Activated CD8-positive, alpha-beta T cell treated with anti-CD3 and anti-CD28 coated beads, Interleukin-2, amount 10 ng/mL, durations not matched to agents 7 days and 5 days (primary cell): ENCODE data around the gene KRTAP10-10. TPM values are rescaled to one million over a fixed set of nuclear protein-coding genes. Genes with fewer than 3 reads are reported as not detected.
A peak's percentile ranks its signal among the peaks of the same experiment; 100 is the strongest.
"Not testable (repeated sequence)": the region's sequence is repeated elsewhere in the genome, so short reads cannot be mapped to it uniquely, and the experiment has no call there.

ENCODE experiments used
- ATAC-seq: fragments of 150-1000 bp; cut with Tn5 transposase; one replicate; pipeline ENCODE4 v1.10.0; 2021; ENCODE audit warnings: moderate library complexity
- CTCF ChIA-PET: fragments of 350-600 bp; sonication (Branson Sonifier 250); formaldehyde crosslinking; loops from one replicate; lab custom pipeline; 2021; ENCODE audit warnings: antibody characterized with exemption; lab: Charles Lee
- POLR2A ChIA-PET: fragments of 350-600 bp; sonication (Branson Sonifier 250); formaldehyde crosslinking; loops from one replicate; lab custom pipeline; 2021; ENCODE audit warnings: antibody characterized with exemption; lab: Charles Lee
- DNase-seq: peaks from one replicate; pipeline ENCODE4 v3.0.0-alpha.2; 2020
- H3K27ac Mint-ChIP-seq: one replicate; pipeline ENCODE4 v1.8.0; 2021; ENCODE audit warnings: mild to moderate bottlenecking, mixed read lengths
- H3K27me3 Mint-ChIP-seq: one replicate; pipeline ENCODE4 v1.8.0; 2021; ENCODE audit warnings: low read depth, mixed read lengths
- H3K36me3 Mint-ChIP-seq: one replicate; pipeline ENCODE4 v1.8.0; 2021; ENCODE audit warnings: low read depth, mixed read lengths
- H3K4me1 Mint-ChIP-seq: one replicate; pipeline ENCODE4 v1.8.0; 2021; ENCODE audit warnings: low read depth, mixed read lengths
- H3K4me3 Mint-ChIP-seq: one replicate; pipeline ENCODE4 v1.8.0; 2021; ENCODE audit warnings: mild to moderate bottlenecking, mixed read lengths
- H3K9me3 Mint-ChIP-seq: one replicate; pipeline ENCODE4 v1.8.0; 2022; ENCODE audit warnings: mixed read lengths; ENCODE audit not compliant: insufficient read depth
- total RNA-seq, 2 experiments: library from RNA; stranded (reverse); gene quantifications; one replicate each; pipeline ENCODE4 v1.2.3, GENCODE V29; 2021

Gene KRTAP10-10
- total RNA-seq, 2 experiments from 2014 or later = not detected

DNA sequence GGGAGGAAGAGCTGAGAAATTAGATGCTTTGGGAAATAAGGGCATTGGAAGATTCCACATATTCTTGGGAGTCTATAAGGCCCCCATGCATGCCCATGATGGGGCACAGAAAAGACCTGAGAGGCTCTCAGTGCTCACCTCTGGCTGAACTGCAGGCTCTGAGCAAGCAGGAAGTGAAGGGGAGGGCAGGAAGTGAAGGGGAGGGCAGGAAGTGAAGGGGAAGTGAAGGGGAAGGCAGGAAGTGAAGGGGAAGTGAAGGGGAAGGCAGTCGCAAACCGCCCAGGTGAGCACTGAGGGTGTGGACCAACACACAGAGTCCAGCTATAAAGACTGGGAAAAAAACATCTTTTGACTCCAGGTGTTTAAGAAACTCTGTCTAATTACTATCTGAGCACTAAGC lies 6.7 kb upstream of the KRTAP10-10 start:
- ATAC-seq (no peak), DNase-seq (no peak)
- Mint-ChIP-seq H3K9me3 (peaks cover 44% of the 10 kb centered on the region), H3K4me3 (no peak overlapping the region), H3K27ac (peak overlapping the region; percentile 23), H3K27me3 (peaks cover 9% of the 10 kb centered on the region), H3K36me3 (peaks cover 23% of the 10 kb centered on the region), H3K4me1 (peaks cover 15% of the 10 kb centered on the region)
- ChIA-PET CTCF (no interaction called here), POLR2A (interaction anchor here (0.7 kb wide), 1 partner anchor 10 kb away, joined by 3 read pairs; no protein-coding TSS in a partner anchor)

- ChIA-PET POLR2A (no interaction called here), CTCF (no interaction called here)
- H3K4me3 Mint-ChIP-seq = no peak overlapping the region
- no peak overlapping the region for H3K27ac Mint-ChIP-seq
- peaks cover 23% of the 10 kb centered on the region for H3K36me3 Mint-ChIP-seq
- peaks cover 9% of the 10 kb centered on the region for H3K27me3 Mint-ChIP-seq
- DNase-seq = no peak
- ATAC-seq = no peak
- peaks cover 44% of the 10 kb centered on the region for H3K9me3 Mint-ChIP-seq
- peaks cover 14% of the 10 kb centered on the region for H3K4me1 Mint-ChIP-seq
These were observed 5.1 kb upstream of the KRTAP10-10 start for GRCh38 chr21:44632067-44632466.

GRCh38 chr21:44636209-44637017 lies 743 bp upstream of the KRTAP10-10 start:
- Mint-ChIP-seq H3K4me1 (no peaks in the 10 kb centered on the region), H3K27ac (no peak overlapping the region), H3K9me3 (peaks cover 45% of the 10 kb centered on the region), H3K27me3 (peaks cover 12% of the 10 kb centered on the region), H3K4me3 (no peak overlapping the region), H3K36me3 (peaks cover 8% of the 10 kb centered on the region)
- POLR2A ChIA-PET = no interaction called here
- CTCF ChIA-PET = no interaction called here
- DNase-seq (no peak), ATAC-seq (no peak)

DNA sequence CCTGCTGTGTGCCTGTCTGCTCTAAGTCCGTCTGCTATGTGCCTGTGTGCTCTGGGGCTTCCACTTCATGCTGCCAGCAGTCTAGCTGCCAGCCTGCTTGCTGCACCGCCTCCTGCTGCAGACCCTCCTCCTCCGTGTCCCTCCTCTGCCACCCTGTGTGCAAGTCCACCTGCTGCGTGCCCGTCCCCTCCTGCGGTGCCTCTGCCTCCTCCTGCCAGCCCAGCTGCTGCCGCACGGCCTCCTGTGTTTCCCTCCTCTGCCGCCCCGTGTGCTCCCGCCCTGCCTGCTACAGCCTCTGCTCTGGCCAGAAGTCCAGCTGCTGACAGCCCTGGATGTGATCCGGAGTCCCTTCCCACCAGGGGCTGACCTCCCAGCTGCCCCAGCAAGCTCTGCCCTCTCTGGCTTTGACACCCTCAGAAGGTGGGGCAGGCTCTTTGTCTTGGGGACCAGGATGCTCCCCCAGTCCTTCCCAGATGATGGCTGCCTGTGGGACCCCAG lies 744 bp downstream of the KRTAP10-10 start:
- ATAC-seq, H3K4me1 Mint-ChIP-seq, DNase-seq, H3K27ac Mint-ChIP-seq, H3K36me3 Mint-ChIP-seq, CTCF ChIA-PET, POLR2A ChIA-PET, H3K4me3 Mint-ChIP-seq: not testable (repeated sequence)
- Mint-ChIP-seq H3K9me3 (peaks cover 45% of the 10 kb centered on the region), H3K27me3 (peaks cover 15% of the 10 kb centered on the region)

GRCh38 chr21:44638506-44639330 lies 1.6 kb downstream of the KRTAP10-10 start:
- DNase-seq = peak; percentile 13
- H3K4me1 Mint-ChIP-seq, ATAC-seq, H3K4me3 Mint-ChIP-seq, H3K27ac Mint-ChIP-seq, H3K36me3 Mint-ChIP-seq, CTCF ChIA-PET: not testable (repeated sequence)
- peaks cover 45% of the 10 kb centered on the region for H3K9me3 Mint-ChIP-seq
- POLR2A ChIA-PET = interaction anchor here (0.6 kb wide), 1 partner anchor 48 kb away, joined by 3 read pairs; no protein-coding TSS in a partner anchor
- H3K27me3 Mint-ChIP-seq = peaks cover 13% of the 10 kb centered on the region

- POLR2A ChIA-PET = interaction anchor here (0.6 kb wide), 1 partner anchor 48 kb away, joined by 3 read pairs; no protein-coding TSS in a partner anchor
- ATAC-seq = no peak
- no peaks in the 10 kb centered on the region for H3K4me1 Mint-ChIP-seq
- peaks cover 2% of the 10 kb centered on the region for H3K36me3 Mint-ChIP-seq
- peaks cover 44% of the 10 kb centered on the region for H3K9me3 Mint-ChIP-seq
- no peak overlapping the region for H3K4me3 Mint-ChIP-seq
- CTCF ChIA-PET = no interaction called here
- no peak overlapping the region for H3K27ac Mint-ChIP-seq
- no peak for DNase-seq
- H3K27me3 Mint-ChIP-seq = peaks cover 11% of the 10 kb centered on the region
These were observed 2.1 kb downstream of the KRTAP10-10 start for GRCh38 chr21:44639331-44639655.

DNA sequence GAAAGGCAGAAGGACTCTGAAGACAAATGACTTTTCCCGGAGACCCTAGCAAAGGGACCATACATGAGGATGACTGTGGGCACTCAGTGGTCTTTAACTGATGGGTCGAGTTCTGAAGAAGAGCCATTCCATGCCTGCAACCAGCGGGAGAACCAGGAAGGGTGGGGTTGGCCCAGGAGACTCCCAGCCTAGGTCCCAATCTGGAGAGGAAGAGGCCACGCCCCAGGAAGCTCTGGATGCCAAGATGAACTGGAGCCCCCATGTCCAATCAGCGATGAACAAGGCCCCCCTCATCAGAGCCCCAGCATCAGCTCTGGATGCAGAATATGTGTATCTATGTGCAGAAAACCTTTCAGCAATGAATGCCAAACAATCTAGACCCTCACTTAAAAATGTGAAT lies 3.6 kb downstream of the KRTAP10-10 start:
- no peak overlapping the region for H3K27ac Mint-ChIP-seq
- ChIA-PET POLR2A (interaction anchor here (0.6 kb wide), 1 partner anchor 10 kb away, joined by 3 read pairs; no protein-coding TSS in a partner anchor), CTCF (no interaction called here)
- H3K9me3 Mint-ChIP-seq = peaks cover 50% of the 10 kb centered on the region
- no peak overlapping the region for H3K4me3 Mint-ChIP-seq
- no peaks in the 10 kb centered on the region for H3K4me1 Mint-ChIP-seq
- H3K27me3 Mint-ChIP-seq = peaks cover 5% of the 10 kb centered on the region
- no peak for ATAC-seq
- DNase-seq = peak; percentile 7
- peaks cover 8% of the 10 kb centered on the region for H3K36me3 Mint-ChIP-seq

GRCh38 chr21:44643741-44644310 lies 6.7 kb downstream of the KRTAP10-10 start:
- DNase-seq (peak; percentile 13), ATAC-seq (no peak)
- H3K27me3 Mint-ChIP-seq = peaks cover 5% of the 10 kb centered on the region
- peaks cover 10% of the 10 kb centered on the region for H3K36me3 Mint-ChIP-seq
- no peak overlapping the region for H3K27ac Mint-ChIP-seq
- POLR2A ChIA-PET = no interaction called here
- no peaks in the 10 kb centered on the region for H3K4me1 Mint-ChIP-seq
- CTCF ChIA-PET = no interaction called here
- no peak overlapping the region for H3K4me3 Mint-ChIP-seq
- H3K9me3 Mint-ChIP-seq = peaks cover 50% of the 10 kb centered on the region

DNA sequence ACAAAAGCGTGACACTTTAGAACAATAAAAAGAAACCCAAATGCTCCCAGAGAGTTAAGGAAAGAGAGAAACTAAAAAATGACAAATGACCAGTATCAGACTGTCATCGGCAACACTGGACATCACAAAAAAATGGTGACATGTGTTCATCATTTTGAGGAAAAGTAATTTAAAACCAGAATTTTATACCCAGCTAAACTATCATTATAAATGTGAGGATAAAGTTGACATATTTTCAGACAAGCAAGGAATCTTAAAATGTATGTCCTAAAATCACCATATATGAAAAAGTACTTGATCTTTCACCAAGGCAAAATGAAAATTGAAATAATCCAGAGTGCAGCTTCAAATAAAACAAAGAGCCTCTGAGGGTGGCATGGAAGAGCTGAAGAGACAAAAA lies 7.7 kb downstream of the KRTAP10-10 start:
- DNase-seq = no peak
- Mint-ChIP-seq H3K4me3 (no peak overlapping the region), H3K27me3 (peaks cover 5% of the 10 kb centered on the region), H3K27ac (no peak overlapping the region), H3K9me3 (peaks cover 48% of the 10 kb centered on the region), H3K36me3 (peaks cover 10% of the 10 kb centered on the region), H3K4me1 (no peaks in the 10 kb centered on the region)
- no peak for ATAC-seq
- ChIA-PET CTCF (interaction anchor here (1.4 kb wide), 1 partner anchor 10 kb away, joined by 4 read pairs; the partner anchor contains the start of gene KRTAP12-4), POLR2A (no interaction called here)

GRCh38 chr21:44646366-44647221 lies 9.4 kb downstream of the KRTAP10-10 start, which contains the start of gene KRTAP10-11:
TSS of gene KRTAP10-11 (plus strand) at chr21:44646414. CDS start at chr21:44646459, 45 bp downstream.
- not testable (repeated sequence) for H3K4me3 Mint-ChIP-seq, H3K4me1 Mint-ChIP-seq, H3K27me3 Mint-ChIP-seq, ATAC-seq, DNase-seq
- peaks cover 32% of the 10 kb centered on the region for H3K9me3 Mint-ChIP-seq
- CTCF ChIA-PET = interaction anchor here (1.1 kb wide), 1 partner anchor 12 kb away, joined by 3 read pairs; no protein-coding TSS in a partner anchor
- POLR2A ChIA-PET = interaction anchor here (1.2 kb wide), 1 partner anchor 9 kb away, joined by 3 read pairs; no protein-coding TSS in a partner anchor
- peaks cover 10% of the 10 kb centered on the region for H3K36me3 Mint-ChIP-seq
- peak within 1 kb of the TSS; percentile 60 for H3K27ac Mint-ChIP-seq

DNA sequence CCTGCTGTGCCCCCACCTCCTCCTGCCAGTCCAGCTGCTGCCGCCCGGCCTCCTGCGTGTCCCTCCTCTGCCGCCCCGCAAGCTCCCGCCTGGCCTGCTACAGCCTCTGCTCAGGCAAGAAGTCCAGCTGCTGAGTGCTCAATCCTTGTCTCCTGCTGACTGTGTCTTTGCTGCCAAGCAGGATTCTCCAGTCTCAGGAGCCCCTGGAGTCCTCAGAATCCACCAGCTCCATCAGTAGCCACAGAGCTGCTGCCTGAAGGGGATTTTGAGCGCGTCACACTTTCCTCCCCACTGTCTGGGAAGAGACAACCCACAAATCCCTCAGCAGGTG lies 10.0 kb downstream of the KRTAP10-10 start:
- Mint-ChIP-seq H3K36me3 (peaks cover 10% of the 10 kb centered on the region), H3K4me3 (no peak overlapping the region), H3K9me3 (peaks cover 26% of the 10 kb centered on the region), H3K4me1 (peaks cover 4% of the 10 kb centered on the region), H3K27ac (peak overlapping the region; percentile 60), H3K27me3 (no peaks in the 10 kb centered on the region)
- ATAC-seq = no peak
- ChIA-PET CTCF (interaction anchor here (1.1 kb wide), 1 partner anchor 11 kb away, joined by 3 read pairs; no protein-coding TSS in a partner anchor), POLR2A (no interaction called here)
- peak; percentile 16 for DNase-seq
